HepG2 (cell line): Measurements from ENCODE around the gene FUT6. TPM values are rescaled to one million over a fixed set of nuclear protein-coding genes. Genes with fewer than 3 reads are reported as not detected.
A peak's percentile ranks its signal among the peaks of the same experiment; 100 is the strongest.

Experiments used
- BRD4 ChIP-seq: sonication (generic); formaldehyde crosslinking; IDR thresholded peaks from 2 replicates; pipeline ENCODE4 v1.4.0; 2020; ENCODE audit warnings: missing genetic modification reagents
- CEBPG ChIP-seq: IDR thresholded peaks from 2 replicates; pipeline ENCODE4 v1.6.1; 2016
- CENPT ChIP-seq: sonication (generic); formaldehyde crosslinking; IDR thresholded peaks from 2 replicates; pipeline ENCODE4 v1.8.0; 2022; ENCODE audit warnings: low read depth, mild to moderate bottlenecking, moderate library complexity, missing genetic modification reagents
- ETV5 ChIP-seq: IDR thresholded peaks from 2 replicates; pipeline ENCODE4 v1.6.1; 2018; ENCODE audit warnings: missing biosample characterization, missing genetic modification reagents, inconsistent platforms, borderline replicate concordance
- HDAC2 ChIP-seq: sonication (generic); formaldehyde crosslinking; IDR thresholded peaks from 2 replicates; pipeline ENCODE4 v1.4.0; 2020; ENCODE audit warnings: missing genetic modification reagents
- MAF1 ChIP-seq: sonication (generic); formaldehyde crosslinking; IDR thresholded peaks from 2 replicates; pipeline ENCODE4 v1.5.0; 2020; ENCODE audit warnings: missing genetic modification reagents, borderline replicate concordance
- MEF2D ChIP-seq: sonication (generic); formaldehyde crosslinking; IDR thresholded peaks from 2 replicates; pipeline ENCODE4 v1.5.1; 2020; ENCODE audit warnings: mild to moderate bottlenecking, missing genetic modification reagents
- RFXANK ChIP-seq: IDR thresholded peaks from 2 replicates; pipeline ENCODE4 v1.6.1; 2016
- SRF ChIP-seq: IDR thresholded peaks from 2 replicates; pipeline ENCODE4 v1.6.1; 2011; ENCODE audit warnings: mild to moderate bottlenecking, low read depth, low read length, moderate library complexity
- TEAD2 ChIP-seq: sonication (generic); formaldehyde crosslinking; IDR thresholded peaks from 2 replicates; pipeline ENCODE4 v1.9.0; 2021; ENCODE audit warnings: missing genetic modification reagents
- U2AF2 ChIP-seq: fragments of 200-400 bp; formaldehyde crosslinking; IDR thresholded peaks from 2 replicates; pipeline ENCODE4 v1.6.1; 2017; ENCODE audit warnings: low read depth, mild to moderate bottlenecking, low read length
- ZBTB21 ChIP-seq: sonication (generic); formaldehyde crosslinking; IDR thresholded peaks from 2 replicates; pipeline ENCODE4 v1.4.0; 2020; ENCODE audit warnings: missing genetic modification reagents
- ZNF12 ChIP-seq: sonication (generic); formaldehyde crosslinking; IDR thresholded peaks from 2 replicates; pipeline ENCODE4 v1.5.0; 2020; ENCODE audit warnings: missing genetic modification reagents
- ZNF619 ChIP-seq: sonication (generic); formaldehyde crosslinking; IDR thresholded peaks from 2 replicates; pipeline ENCODE4 v1.4.0; 2020; ENCODE audit warnings: mild to moderate bottlenecking, missing genetic modification reagents
- ZNF678 ChIP-seq: sonication (generic); formaldehyde crosslinking; IDR thresholded peaks from 2 replicates; pipeline ENCODE4 v1.4.0; 2020; ENCODE audit warnings: mild to moderate bottlenecking, missing genetic modification reagents
- polyA plus RNA-seq, 8 experiments: library from polyadenylated mRNA; depleted of rRNA in 3 of 8; stranded (reverse) in 7 of 8; unstranded in 1 of 8; fragments of >200 nt; fragmentation: Illumina TruSeq in 4 of 8; extraction: Trizol in 4 of 8; gene quantifications; 2 replicates each; pipeline versions ENCODE4 v1.2.1 to v1.2.3, GENCODE V29; 2011 to 2016; ENCODE audit warnings: low read depth in 4 of 8, missing spikeins in 1 of 8, mixed read lengths in 1 of 8; ENCODE audit not compliant: insufficient read depth in 1 of 8
- total RNA-seq, 5 experiments: library from RNA; depleted of rRNA; stranded (reverse); fragments of >200 nt; fragmentation: Illumina TruSeq; extraction: Trizol; gene quantifications; 2 replicates each; pipeline ENCODE4 v1.2.3, GENCODE V29; 2016; ENCODE audit warnings: low read depth in 1 of 5
- TF ChIP-seq, protein P1 (sequence below): sonication (generic); formaldehyde crosslinking; IDR thresholded peaks from 2 replicates; pipeline ENCODE4 v1.4.0; 2020; ENCODE audit warnings: missing genetic modification reagents
- TF ChIP-seq, protein P2 (sequence below): sonication (generic); formaldehyde crosslinking; IDR thresholded peaks from 2 replicates; pipeline ENCODE4 v1.4.0; 2020; ENCODE audit warnings: missing genetic modification reagents, borderline replicate concordance
- TF ChIP-seq, protein P3 (sequence below), 2 experiments: sonication (generic) in 1 of 2; formaldehyde crosslinking in 1 of 2; IDR thresholded peaks; 2 replicates each; pipeline versions ENCODE4 v1.4.0 to v1.6.1; 2016 to 2020; ENCODE audit warnings: borderline replicate concordance in 1 of 2, low read depth in 1 of 2, mild to moderate bottlenecking in 1 of 2, missing genetic modification reagents in 1 of 2
- TF ChIP-seq, protein P4 (sequence below): sonication (generic); formaldehyde crosslinking; IDR thresholded peaks from 2 replicates; pipeline ENCODE4 v1.8.1; 2022; ENCODE audit warnings: low read depth, mild to moderate bottlenecking, missing genetic modification reagents

The FUT6 gene
- total and polyA plus RNA-seq, 2 of the 13 experiments (the other 11 are each of a cell fraction or from before 2014, with no cell fraction given) = 8.2 to 27.7 TPM

DNA sequence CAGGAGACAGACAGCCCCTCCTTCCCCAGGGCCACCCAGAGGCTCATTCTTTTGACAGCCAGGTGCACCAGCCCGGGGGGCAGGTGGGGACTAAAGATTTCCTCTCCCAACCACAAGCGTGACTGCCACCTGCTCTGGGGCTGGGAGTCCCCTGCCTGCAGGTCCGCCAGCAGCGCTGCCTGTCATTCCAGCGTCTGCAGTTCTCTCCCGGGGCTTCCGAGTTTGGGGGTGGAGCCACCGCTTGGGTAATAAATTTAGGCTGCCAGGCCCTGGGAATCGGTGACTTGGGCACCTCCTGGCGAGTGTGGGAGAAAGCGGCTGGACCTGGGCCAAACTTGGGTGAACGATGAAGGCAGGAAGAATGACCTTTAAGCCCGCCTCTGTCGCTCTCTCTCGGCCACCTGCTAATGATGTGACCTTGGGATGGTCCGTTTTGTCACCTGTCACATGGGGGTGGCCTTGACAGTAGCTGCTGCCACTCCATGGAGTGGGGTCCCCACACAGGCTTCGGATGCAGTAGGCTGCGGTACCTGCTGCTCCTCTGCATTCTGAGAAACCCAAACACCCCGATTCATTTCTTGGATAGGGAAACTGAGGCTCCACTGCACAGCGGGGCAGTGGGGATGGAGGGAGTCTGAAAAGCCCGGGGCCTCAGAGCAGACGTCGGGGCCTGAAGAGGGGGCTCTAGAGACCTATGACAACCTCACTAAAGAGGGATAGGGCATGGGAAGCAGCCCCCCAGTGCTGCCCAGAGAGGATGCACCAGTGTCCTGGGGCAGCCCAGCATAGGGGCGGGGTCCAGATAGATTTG lies 12.8 kb downstream of the FUT6 start (continued):
- no peak for TF ChIP-seq ZNF678 (CRISPR knock-in tag)
- TF ChIP-seq CEBPG (CRISPR knock-in tag) = no peak
- TF ChIP-seq CENPT (CRISPR knock-in tag) = no peak
- peak; percentile 85 for TF ChIP-seq HDAC2 (CRISPR knock-in tag)
- peak; percentile 87 for TF ChIP-seq MEF2D (CRISPR knock-in tag)
- no peak for TF ChIP-seq BRD4
- no peak for TF ChIP-seq ZBTB21
- TF ChIP-seq RFXANK (CRISPR knock-in tag) = no peak
- TF ChIP-seq ZNF12 (CRISPR knock-in tag) = no peak; the same call in 1 of the 2 replicates
- TF ChIP-seq, protein P1, sequence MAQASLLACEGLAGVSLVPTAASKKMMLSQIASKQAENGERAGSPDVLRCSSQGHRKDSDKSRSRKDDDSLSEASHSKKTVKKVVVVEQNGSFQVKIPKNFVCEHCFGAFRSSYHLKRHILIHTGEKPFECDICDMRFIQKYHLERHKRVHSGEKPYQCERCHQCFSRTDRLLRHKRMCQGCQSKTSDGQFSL (CRISPR knock-in tag) = no peak
- 0 out of 2 replicates have a peak, but pooled peaks have one; percentile 23 for TF ChIP-seq ZNF619
- TF ChIP-seq, protein P2, sequence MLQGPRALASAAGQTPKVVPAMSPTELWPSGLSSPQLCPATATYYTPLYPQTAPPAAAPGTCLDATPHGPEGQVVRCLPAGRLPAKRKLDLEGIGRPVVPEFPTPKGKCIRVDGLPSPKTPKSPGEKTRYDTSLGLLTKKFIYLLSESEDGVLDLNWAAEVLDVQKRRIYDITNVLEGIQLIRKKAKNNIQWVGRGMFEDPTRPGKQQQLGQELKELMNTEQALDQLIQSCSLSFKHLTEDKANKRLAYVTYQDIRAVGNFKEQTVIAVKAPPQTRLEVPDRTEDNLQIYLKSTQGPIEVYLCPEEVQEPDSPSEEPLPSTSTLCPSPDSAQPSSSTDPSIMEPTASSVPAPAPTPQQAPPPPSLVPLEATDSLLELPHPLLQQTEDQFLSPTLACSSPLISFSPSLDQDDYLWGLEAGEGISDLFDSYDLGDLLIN (CRISPR knock-in tag) = peak; percentile 40; the same call in 1 of the 2 replicates
- TF ChIP-seq, protein P3, sequence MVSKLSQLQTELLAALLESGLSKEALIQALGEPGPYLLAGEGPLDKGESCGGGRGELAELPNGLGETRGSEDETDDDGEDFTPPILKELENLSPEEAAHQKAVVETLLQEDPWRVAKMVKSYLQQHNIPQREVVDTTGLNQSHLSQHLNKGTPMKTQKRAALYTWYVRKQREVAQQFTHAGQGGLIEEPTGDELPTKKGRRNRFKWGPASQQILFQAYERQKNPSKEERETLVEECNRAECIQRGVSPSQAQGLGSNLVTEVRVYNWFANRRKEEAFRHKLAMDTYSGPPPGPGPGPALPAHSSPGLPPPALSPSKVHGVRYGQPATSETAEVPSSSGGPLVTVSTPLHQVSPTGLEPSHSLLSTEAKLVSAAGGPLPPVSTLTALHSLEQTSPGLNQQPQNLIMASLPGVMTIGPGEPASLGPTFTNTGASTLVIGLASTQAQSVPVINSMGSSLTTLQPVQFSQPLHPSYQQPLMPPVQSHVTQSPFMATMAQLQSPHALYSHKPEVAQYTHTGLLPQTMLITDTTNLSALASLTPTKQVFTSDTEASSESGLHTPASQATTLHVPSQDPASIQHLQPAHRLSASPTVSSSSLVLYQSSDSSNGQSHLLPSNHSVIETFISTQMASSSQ (IDR thresholded peaks at IDR 0.05; ENCODE audit: low read depth) = no peak
- TF ChIP-seq, protein P3 (CRISPR knock-in tag; IDR thresholded peaks at IDR 0.05; ENCODE audit: borderline replicate concordance) = no peak; the same call in 1 of the 2 replicates
- TF ChIP-seq TEAD2 (CRISPR knock-in tag) = no peak
- TF ChIP-seq, protein P4, sequence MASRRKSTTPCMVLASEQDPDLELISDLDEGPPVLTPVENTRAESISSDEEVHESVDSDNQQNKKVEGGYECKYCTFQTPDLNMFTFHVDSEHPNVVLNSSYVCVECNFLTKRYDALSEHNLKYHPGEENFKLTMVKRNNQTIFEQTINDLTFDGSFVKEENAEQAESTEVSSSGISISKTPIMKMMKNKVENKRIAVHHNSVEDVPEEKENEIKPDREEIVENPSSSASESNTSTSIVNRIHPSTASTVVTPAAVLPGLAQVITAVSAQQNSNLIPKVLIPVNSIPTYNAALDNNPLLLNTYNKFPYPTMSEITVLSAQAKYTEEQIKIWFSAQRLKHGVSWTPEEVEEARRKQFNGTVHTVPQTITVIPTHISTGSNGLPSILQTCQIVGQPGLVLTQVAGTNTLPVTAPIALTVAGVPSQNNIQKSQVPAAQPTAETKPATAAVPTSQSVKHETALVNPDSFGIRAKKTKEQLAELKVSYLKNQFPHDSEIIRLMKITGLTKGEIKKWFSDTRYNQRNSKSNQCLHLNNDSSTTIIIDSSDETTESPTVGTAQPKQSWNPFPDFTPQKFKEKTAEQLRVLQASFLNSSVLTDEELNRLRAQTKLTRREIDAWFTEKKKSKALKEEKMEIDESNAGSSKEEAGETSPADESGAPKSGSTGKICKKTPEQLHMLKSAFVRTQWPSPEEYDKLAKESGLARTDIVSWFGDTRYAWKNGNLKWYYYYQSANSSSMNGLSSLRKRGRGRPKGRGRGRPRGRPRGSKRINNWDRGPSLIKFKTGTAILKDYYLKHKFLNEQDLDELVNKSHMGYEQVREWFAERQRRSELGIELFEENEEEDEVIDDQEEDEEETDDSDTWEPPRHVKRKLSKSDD (CRISPR knock-in tag) = 0 out of 2 replicates have a peak, but pooled peaks have one; percentile 50
- no peak; the same call in 1 of the 2 replicates for TF ChIP-seq ETV5
- no peak for TF ChIP-seq SRF
- TF ChIP-seq MAF1 (CRISPR knock-in tag) = no peak
- no peak for TF ChIP-seq U2AF2
